ENCODE data around the gene ZNF318.
"Not testable (repeated sequence)": the region's sequence is repeated elsewhere in the genome, so short reads cannot be mapped to it uniquely, and the experiment has no call there.

ZNF318 gene

DNA sequence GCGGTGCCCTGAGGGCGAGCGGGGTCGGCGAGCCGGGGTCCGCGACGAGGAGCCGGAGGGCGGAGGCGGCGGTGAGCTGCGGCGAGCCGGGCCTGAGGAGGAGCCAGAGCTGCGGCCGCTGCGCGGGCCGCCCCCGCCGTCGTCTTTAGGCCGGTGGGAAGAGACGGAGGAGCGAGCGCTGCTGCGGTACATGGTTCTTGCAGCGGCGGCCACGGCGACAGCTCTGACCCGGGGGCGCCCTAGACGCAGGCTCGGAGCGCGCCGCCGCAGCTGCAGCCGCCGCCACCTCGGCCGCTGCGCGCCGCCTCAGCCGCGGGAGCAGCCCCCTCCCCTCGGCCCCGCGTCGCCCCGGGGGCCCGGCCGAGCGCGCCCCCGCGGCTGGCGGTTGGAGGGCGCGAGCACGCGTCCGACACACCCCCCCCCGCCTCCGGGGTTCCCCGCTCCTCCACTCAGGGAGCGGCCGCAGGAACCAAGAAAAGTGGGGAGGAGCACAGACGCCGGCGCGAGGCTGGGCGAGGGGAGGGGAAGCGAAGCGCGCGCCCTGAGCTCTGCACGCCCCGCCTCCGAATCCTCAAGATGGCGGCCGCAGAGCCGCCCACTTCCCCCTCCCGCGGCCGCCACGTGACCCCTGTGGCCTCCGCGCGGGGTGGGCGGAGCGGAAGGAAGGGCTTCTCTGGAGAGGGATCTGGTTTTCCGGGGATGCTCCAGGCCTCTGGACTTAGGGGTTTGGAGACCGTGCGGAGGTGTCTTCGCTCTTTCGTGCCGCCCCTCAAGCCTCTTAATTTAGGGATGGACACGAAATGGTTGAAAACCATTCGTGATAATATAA, at the start of gene ZNF318:
Gene ZNF318 (minus strand): TSS at position 474 of the 829 bp plus-strand sequence. CDS start 282 bp downstream, at position 192.
- peak within 1 kb of the TSS; percentile 84 for H3K27ac ChIP-seq
- DNase-seq (ENCODE audit: low read depth, low spot score): peak; percentile 73

- no peak for DNase-seq (ENCODE audit: low read depth, low spot score)
- no peak overlapping the region for H3K27ac ChIP-seq
Measured at GRCh38 chr6:43416935-43417334, 47.5 kb upstream of the ZNF318 start.

DNA sequence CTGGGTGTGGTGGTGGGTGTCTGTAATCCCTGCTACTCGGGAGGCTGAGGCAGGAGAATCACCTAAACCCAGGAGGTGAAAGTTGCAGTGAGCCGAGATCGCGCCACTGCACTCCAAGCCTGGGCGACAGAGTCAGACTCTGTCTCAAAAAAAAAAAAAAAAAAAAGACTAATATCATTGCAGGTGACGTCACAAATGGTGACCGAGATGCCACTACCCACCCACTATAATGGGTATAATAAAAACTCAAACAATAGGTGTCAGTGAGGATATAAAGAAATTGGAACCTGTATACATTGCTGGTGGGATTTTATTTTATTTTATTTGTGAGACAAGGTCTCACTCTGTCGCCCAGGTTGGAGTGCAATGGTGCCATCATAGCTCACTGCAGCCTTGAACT, 45.8 kb upstream of the ZNF318 start:
- not testable (repeated sequence) for H3K27ac ChIP-seq; DNase-seq (ENCODE audit: low read depth, low spot score)

DNA sequence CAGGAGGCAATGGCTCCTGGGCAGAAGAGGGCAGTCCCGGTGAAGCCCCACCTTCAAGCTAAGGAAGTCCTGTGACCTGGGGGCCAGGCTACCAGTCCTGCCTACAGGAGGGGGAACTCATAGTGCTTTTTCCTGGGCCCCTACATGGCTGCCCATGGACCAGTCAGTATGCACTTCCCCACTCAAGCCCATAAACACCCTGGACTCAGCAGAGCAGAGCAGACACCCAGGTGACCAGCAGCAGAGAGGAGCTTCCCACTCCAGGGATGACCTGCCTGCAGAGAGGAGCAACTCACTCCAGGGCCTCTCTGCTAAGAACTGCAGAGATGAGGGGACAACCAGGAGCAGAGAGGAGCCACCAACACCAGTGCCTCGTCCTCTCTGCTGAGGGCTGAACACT, 43.6 kb upstream of the ZNF318 start:
- no peak for DNase-seq (ENCODE audit: low read depth, low spot score)

GRCh38 chr6:43412541-43412940, 43.1 kb upstream of the ZNF318 start:
- no peak overlapping the region for H3K27ac ChIP-seq
- DNase-seq (ENCODE audit: low read depth, low spot score): no peak

More for the DNA sequence above, 43.6 kb upstream of the ZNF318 start:
- no peak overlapping the region for H3K27ac ChIP-seq

GRCh38 chr6:43410776-43411175, 41.3 kb upstream of the ZNF318 start:
- DNase-seq (ENCODE audit: low read depth, low spot score); H3K27ac ChIP-seq: not testable (repeated sequence)

DNA sequence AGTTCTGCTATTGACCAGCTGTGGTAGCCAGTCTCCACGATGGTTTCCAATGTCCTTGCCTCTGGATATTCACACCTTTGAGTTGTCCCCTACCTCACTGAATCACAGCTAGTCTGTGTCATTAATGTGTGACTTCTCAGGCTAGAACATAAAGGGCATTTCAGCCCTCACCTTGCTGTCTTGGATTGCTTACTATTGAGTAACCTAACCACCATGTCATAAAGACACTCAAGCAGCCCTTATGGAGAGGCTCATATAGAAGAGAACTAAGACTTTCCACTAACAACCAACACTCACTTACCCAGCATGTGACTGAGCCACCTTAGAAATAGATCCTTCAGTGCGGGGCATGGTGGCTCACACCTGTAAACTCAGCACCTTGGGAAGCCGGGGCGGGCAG, 38.8 kb upstream of the ZNF318 start:
- no peak overlapping the region for H3K27ac ChIP-seq
- DNase-seq (ENCODE audit: low read depth, low spot score): no peak

DNA sequence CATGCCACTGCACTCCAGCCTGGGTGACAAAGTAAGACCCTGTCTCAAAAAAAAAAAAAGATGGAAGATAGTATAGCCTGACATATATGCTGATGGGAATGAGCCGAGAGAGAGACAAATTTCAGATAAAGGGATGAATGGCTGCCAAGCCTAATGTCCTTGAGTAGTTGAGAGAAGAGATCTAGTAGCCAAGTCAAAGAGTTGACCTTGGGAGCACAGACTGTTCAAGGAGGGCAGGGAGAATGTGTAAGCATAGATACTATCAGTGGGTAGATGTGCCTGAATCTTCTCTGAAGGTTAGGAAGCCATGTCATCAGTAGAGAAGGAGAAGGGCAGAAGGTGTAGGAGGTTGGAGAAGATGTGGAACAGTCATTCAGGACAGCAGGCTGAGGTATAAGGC, 37.8 kb upstream of the ZNF318 start:
- H3K27ac ChIP-seq: no peak overlapping the region
- no peak for DNase-seq (ENCODE audit: low read depth, low spot score)

DNA sequence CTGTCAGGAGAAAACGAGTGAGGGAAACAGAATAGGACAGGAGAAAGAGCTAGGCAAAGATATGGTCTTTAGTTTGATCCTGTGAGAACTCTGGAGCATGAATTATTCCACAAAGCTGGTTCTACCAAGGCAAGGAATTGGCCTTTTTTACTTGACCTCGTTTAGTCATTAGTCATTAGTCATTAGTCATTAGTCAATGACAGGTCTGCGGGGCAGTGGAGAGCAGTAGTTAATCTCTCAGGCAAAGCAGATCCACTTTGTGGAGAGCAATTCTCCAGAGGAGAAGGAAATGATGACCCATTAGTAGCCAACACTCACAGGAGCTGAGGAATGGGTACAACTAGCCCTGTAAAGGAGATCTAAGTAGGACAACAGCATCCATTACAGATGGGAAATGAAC, 35.9 kb upstream of the ZNF318 start:
- no peak overlapping the region for H3K27ac ChIP-seq
- DNase-seq (ENCODE audit: low read depth, low spot score): no peak

DNA sequence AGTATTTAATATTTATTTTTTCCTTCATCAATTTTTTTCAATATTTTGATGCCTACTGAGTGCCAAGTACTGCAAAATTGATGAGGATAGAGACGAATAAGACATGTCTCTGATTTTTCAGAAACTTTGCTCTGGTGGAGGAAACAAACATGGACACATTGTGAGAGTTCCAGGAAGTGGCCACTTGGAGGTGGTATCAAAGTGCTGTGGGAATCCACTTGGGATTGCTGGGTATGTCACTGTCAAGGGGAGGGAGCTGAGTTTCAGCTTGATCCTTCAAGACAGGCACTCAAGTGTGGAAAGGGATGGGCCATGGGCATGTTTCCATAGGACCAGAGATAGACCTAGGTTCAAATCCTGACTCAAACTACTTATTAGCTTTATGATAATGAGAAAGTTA, 33.4 kb upstream of the ZNF318 start:
- no peak for DNase-seq (ENCODE audit: low read depth, low spot score)
- H3K27ac ChIP-seq: no peak overlapping the region

- no peak overlapping the region for H3K27ac ChIP-seq
- DNase-seq (ENCODE audit: low read depth, low spot score): no peak
Measured at GRCh38 chr6:43401730-43402129, 32.3 kb upstream of the ZNF318 start.

- DNase-seq (ENCODE audit: low read depth, low spot score): no peak
- H3K27ac ChIP-seq: no peak overlapping the region
Measured at GRCh38 chr6:43399932-43400487, 30.6 kb upstream of the ZNF318 start.

DNA sequence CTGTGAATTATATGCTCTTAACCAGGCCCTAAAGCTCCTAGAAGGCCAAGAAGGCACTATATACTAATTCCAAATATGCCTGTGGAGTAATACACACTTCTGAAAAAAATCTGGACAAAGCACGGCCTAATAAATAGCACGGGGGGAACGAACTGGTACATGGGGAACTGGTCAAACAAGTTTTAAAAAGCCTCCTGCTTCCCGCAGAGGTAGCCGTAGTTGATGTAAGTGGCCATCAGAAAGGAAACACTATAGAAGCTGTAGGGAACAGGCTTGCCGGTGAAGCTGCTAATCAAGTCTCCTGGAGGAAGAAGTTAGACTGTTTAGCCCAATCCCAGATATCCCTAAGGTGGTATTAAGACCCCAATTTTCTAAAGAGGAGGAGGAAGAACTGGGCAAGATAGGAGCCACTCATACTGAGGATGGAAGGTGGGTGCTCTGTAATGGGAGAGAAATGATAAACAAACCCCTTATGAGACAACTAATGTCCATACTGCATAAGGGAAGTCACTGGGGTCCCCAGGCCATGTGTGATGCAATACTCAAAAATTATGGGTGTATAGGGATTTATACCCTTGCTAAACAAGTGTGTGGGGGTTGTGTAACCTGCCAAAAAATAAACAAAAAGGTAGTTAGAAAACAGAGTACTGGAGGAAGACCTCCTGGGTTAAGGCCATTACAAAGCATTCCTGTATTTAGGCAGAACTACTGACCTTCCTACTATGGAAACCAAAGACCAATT, 27.1 kb upstream of the ZNF318 start:
- no peak overlapping the region for H3K27ac ChIP-seq
- DNase-seq (ENCODE audit: low read depth, low spot score): peak; percentile 10

- no peak for DNase-seq (ENCODE audit: low read depth, low spot score)
- H3K27ac ChIP-seq: no peak overlapping the region
Measured at GRCh38 chr6:43395776-43396175, 26.3 kb upstream of the ZNF318 start.

- DNase-seq (ENCODE audit: low read depth, low spot score): no peak
- H3K27ac ChIP-seq: no peak overlapping the region
Measured at GRCh38 chr6:43394982-43395381, 25.5 kb upstream of the ZNF318 start.

GRCh38 chr6:43393602-43394001, 24.2 kb upstream of the ZNF318 start:
- no peak overlapping the region for H3K27ac ChIP-seq
- no peak for DNase-seq (ENCODE audit: low read depth, low spot score)

- not testable (repeated sequence) for H3K27ac ChIP-seq; DNase-seq (ENCODE audit: low read depth, low spot score)
Measured at GRCh38 chr6:43393133-43393532, 23.7 kb upstream of the ZNF318 start.

DNA sequence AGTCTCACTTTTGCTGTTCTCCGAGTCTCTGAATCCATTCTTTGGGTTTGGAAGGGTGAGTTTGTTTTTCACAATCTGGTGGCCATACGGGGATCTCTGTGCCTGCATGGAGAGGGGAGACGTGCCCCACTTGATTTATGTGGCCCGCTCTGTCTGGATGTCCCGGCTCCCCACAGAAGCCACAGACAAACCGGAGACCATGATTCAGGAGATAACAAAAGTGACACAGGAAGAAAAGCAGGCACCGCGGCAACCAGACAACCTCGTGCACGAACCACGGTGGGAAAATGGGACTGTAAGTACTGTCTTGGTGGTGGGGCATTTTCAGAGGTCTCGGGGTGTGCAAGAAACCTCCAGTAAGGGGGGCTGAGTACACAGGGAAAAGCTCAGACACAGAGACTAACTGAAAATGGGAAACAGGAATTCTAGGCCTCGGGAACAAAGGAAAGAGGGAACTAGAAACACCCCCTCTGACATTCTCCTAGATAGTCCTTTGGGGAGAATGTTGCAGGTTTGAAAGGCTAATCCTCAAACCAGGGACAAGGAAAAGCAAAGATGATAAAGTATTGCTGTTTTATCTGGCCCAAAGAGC, 22.1 kb upstream of the ZNF318 start:
- DNase-seq (ENCODE audit: low read depth, low spot score): no peak
- no peak overlapping the region for H3K27ac ChIP-seq

DNA sequence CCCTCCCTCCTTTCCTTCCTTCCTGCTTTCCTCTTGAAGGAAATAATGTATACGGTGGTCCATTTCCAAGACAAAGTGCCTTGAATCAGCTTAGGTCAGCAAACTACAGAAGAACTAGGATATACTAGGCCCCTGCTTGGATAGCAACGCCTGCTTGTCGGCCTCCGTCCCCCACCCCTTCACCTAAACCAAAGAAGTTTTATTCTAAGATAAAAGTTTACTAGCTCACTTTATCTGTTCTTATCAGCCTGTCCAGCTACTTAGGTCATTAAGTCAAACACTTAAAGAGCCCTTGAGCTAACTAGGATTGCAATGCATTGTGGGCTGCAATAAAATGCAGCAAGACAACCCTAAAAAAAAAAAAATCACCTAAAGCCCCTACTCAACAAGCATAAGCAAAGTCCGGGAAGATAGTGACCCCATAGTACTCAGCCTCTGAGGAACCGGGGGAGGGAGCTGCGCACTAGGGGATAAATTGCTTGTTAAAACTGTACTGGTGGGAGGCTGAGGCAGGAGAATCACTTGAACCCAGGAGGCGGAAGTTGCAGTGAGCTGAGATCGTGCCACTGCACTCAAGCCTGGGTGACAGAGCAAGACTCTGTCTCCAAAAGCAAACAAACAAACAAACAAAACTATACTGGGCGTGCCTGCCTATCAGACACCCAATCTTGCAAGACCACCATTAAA, 21.4 kb upstream of the ZNF318 start:
- H3K27ac ChIP-seq; DNase-seq (ENCODE audit: low read depth, low spot score): not testable (repeated sequence)

GRCh38 chr6:43389730-43390295, 20.4 kb upstream of the ZNF318 start:
- no peak for DNase-seq (ENCODE audit: low read depth, low spot score)
- no peak overlapping the region for H3K27ac ChIP-seq

Data from epithelial cell of prostate (primary cell).